Natural killer cell (primary cell): ENCODE measurements around the gene GFRA1. TPM values are rescaled to one million over a fixed set of nuclear protein-coding genes. Genes with fewer than 3 reads are reported as not detected.

ENCODE experiments used
- ATAC-seq, 3 donors: fragments of 150-1000 bp in 2 of 3; fragments of 200-7000 bp in 1 of 3; cut with Tn5 transposase; 1 replicate in 1 of 3; 2 replicates in 2 of 3; pipeline ENCODE4 v1.10.0; 2021; ENCODE audit warnings: mild to moderate bottlenecking in 2 of 3, moderate library complexity in 2 of 3
- DNase-seq, 2 donors: peaks; one replicate each; pipeline versions ENCODE4 v3.0.0 to v3.0.0-alpha.2; 2013 to 2021; ENCODE audit warnings: mixed read lengths in 1 of 2
- H3K27ac ChIP-seq: one replicate; pipeline ENCODE4 v1.5.1; 2013; ENCODE audit warnings: mild to moderate bottlenecking, low read length
- H3K27me3 ChIP-seq: one replicate; pipeline ENCODE4 v1.6.1; 2013; ENCODE audit warnings: low read length; ENCODE audit not compliant: control insufficient read depth, insufficient read depth
- H3K36me3 ChIP-seq: one replicate; pipeline ENCODE4 v1.6.1; 2013; ENCODE audit warnings: low read length; ENCODE audit not compliant: control insufficient read depth, insufficient read depth
- H3K4me1 ChIP-seq: one replicate; pipeline ENCODE4 v1.6.1; 2013; ENCODE audit warnings: low read length; ENCODE audit not compliant: control insufficient read depth, insufficient read depth
- H3K4me3 ChIP-seq: one replicate; pipeline ENCODE4 v1.5.1; 2013; ENCODE audit warnings: low read length
- H3K9me3 ChIP-seq: one replicate; pipeline ENCODE4 v1.6.1; 2013; ENCODE audit warnings: low read length; ENCODE audit not compliant: control insufficient read depth, insufficient read depth
- H3K27ac Mint-ChIP-seq, 2 donors: one replicate each; pipeline ENCODE4 v1.8.0; 2022; ENCODE audit warnings: mild to moderate bottlenecking in 2 of 2, mixed read lengths in 2 of 2, moderate library complexity in 1 of 2
- H3K27me3 Mint-ChIP-seq, 2 donors: one replicate each; pipeline ENCODE4 v1.8.0; 2022; ENCODE audit warnings: low read depth in 2 of 2, mixed read lengths in 2 of 2
- H3K36me3 Mint-ChIP-seq: one replicate; pipeline ENCODE4 v1.8.0; 2022; ENCODE audit warnings: mixed read lengths
- H3K4me1 Mint-ChIP-seq, 2 donors: one replicate each; pipeline ENCODE4 v1.8.0; 2022; ENCODE audit warnings: mixed read lengths in 2 of 2
- H3K4me3 Mint-ChIP-seq: one replicate; pipeline ENCODE4 v1.8.0; 2022; ENCODE audit warnings: mild to moderate bottlenecking, moderate library complexity, mixed read lengths
- H3K9me3 Mint-ChIP-seq, 2 donors: one replicate each; pipeline ENCODE4 v1.8.0; 2022; ENCODE audit warnings: mixed read lengths in 2 of 2
- CTCF ChIP-seq: fragments of 200-600 bp; IDR thresholded peaks from one replicate; pipeline ENCODE4 v1.8.0; 2022; ENCODE audit warnings: antibody characterized with exemption
- WGBS: methylation state at CpG from one replicate; pipeline ENCODE4 v1.1.7; 2013; ENCODE audit warnings: missing lambda C conversion rate; ENCODE audit not compliant: insufficient coverage; 5-methylcytosine and 5-hydroxymethylcytosine counted together
- intact Hi-C: fragments of 100-400 bp; cut with micrococcal nuclease; formaldehyde crosslinking; loops from one replicate; pipeline ENCODE4 v1.14.2; 2022
- total RNA-seq, 4 donors: library from RNA; stranded (reverse); fragments of 120-200 nt in 1 of 4; gene quantifications; one replicate each; pipeline versions ENCODE4 v1.2.3 to v1.2.4, GENCODE V29; 2013 to 2022

The GFRA1 gene
- total RNA-seq, 3 donors from 2014 or later (not counting 1 experiment from before 2014, with no cell fraction given): not detected

- 82% methylated on average over 7 of the region's 7 CpGs for WGBS
Observed at GRCh38 chr10:116263870-116264655, 8.9 kb downstream of the GFRA1 start.

GRCh38 chr10:116262678-116263077 is 10.3 kb downstream of the GFRA1 start:
- Histone ChIP-seq H3K36me3 (no peaks in the 10 kb centered on the region), H3K9me3 (no peaks in the 10 kb centered on the region), H3K27me3 (no peaks in the 10 kb centered on the region), H3K4me1 (no peaks in the 10 kb centered on the region), H3K27ac (no peak overlapping the region), H3K4me3 (no peak overlapping the region)
- 78% methylated on average over 2 of the region's 3 CpGs for WGBS
- ATAC-seq: no peak
- no peak for TF ChIP-seq CTCF
- H3K36me3 Mint-ChIP-seq: no peaks in the 10 kb centered on the region
- peaks cover 0 to 3% of the 10 kb centered on the region in 2 donors for H3K9me3 Mint-ChIP-seq
- no peak overlapping the region for H3K4me3 Mint-ChIP-seq
- H3K27ac Mint-ChIP-seq: no peak overlapping the region
- DNase-seq: no peak
- intact Hi-C loops: no loop called here
- no peaks in the 10 kb centered on the region for H3K27me3 Mint-ChIP-seq
- no peaks in the 10 kb centered on the region for H3K4me1 Mint-ChIP-seq

More at GRCh38 chr10:116263870-116264655, 8.9 kb downstream of the GFRA1 start:
- peaks cover 0 to 3% of the 10 kb centered on the region in 2 donors for H3K9me3 Mint-ChIP-seq
- Histone ChIP-seq H3K4me3 (no peak overlapping the region), H3K27me3 (peaks cover 2% of the 10 kb centered on the region), H3K4me1 (no peaks in the 10 kb centered on the region), H3K27ac (no peak overlapping the region), H3K9me3 (no peaks in the 10 kb centered on the region), H3K36me3 (no peaks in the 10 kb centered on the region)
- no peaks in the 10 kb centered on the region for H3K4me1 Mint-ChIP-seq
- intact Hi-C loops: no loop called here
- no peak overlapping the region for H3K4me3 Mint-ChIP-seq
- no peak overlapping the region for H3K27ac Mint-ChIP-seq
- DNase-seq (no peak), ATAC-seq (no peak)
- peaks cover 6 to 12% of the 10 kb centered on the region in 2 donors for H3K27me3 Mint-ChIP-seq
- no peak for TF ChIP-seq CTCF
- H3K36me3 Mint-ChIP-seq: no peaks in the 10 kb centered on the region

- H3K27me3 Mint-ChIP-seq: no peaks in the 10 kb centered on the region
Observed at GRCh38 chr10:116260599-116260998, 12.4 kb downstream of the GFRA1 start.

More at GRCh38 chr10:116260599-116260998, 12.4 kb downstream of the GFRA1 start:
- WGBS: 6% methylated on average over 1 of the region's 2 CpGs
- Histone ChIP-seq H3K27me3 (no peaks in the 10 kb centered on the region), H3K4me3 (no peak overlapping the region), H3K9me3 (no peaks in the 10 kb centered on the region), H3K36me3 (no peaks in the 10 kb centered on the region), H3K4me1 (no peaks in the 10 kb centered on the region), H3K27ac (no peak overlapping the region)
- Mint-ChIP-seq H3K9me3 (peaks cover 0 to 3% of the 10 kb centered on the region in 2 donors), H3K36me3 (no peaks in the 10 kb centered on the region), H3K4me3 (no peak overlapping the region), H3K27ac (no peak overlapping the region), H3K4me1 (no peaks in the 10 kb centered on the region)
- no peak for ATAC-seq
- DNase-seq: no peak
- no peak for TF ChIP-seq CTCF
- intact Hi-C loops: no loop called here
